Fibroblast of skin of left biceps (primary cell): ENCODE measurements around the gene EHMT1.

Experiments used
- DNase-seq, 2 experiments: peaks; one replicate each; pipeline ENCODE4 v3.0.0-alpha.2; 2013; ENCODE audit warnings: low read depth in 2 of 2

The EHMT1 gene

GRCh38 chr9:137828527-137829259 is 209.9 kb downstream of the EHMT1 start:
- no peak for DNase-seq

GRCh38 chr9:137829260-137829996 is 210.6 kb downstream of the EHMT1 start:
- no peak for DNase-seq

GRCh38 chr9:137832191-137832700 is 213.4 kb downstream of the EHMT1 start:
- no peak for DNase-seq

- DNase-seq = no peak
Observed at GRCh38 chr9:137832830-137833590, 214.2 kb downstream of the EHMT1 start.

- DNase-seq = no peak
Observed at GRCh38 chr9:137833721-137834613, 215.2 kb downstream of the EHMT1 start.

GRCh38 chr9:137834846-137835546 is 216.2 kb downstream of the EHMT1 start:
- DNase-seq = no peak

GRCh38 chr9:137836151-137836830 is 217.5 kb downstream of the EHMT1 start:
- DNase-seq = no peak

- no peak for DNase-seq
Observed at GRCh38 chr9:137836831-137837241, 218.0 kb downstream of the EHMT1 start.

GRCh38 chr9:137837345-137838278 is 218.8 kb downstream of the EHMT1 start:
- no peak for DNase-seq

- no peak for DNase-seq
Observed at GRCh38 chr9:137838576-137838975, 219.8 kb downstream of the EHMT1 start.

GRCh38 chr9:137843355-137843754 is 224.6 kb downstream of the EHMT1 start:
- no peak for DNase-seq

- no peak for DNase-seq
Observed at GRCh38 chr9:137851516-137852267, 232.9 kb downstream of the EHMT1 start.

GRCh38 chr9:137853392-137853995 is 234.7 kb downstream of the EHMT1 start:
- no peak for DNase-seq

- DNase-seq = no peak
Observed at GRCh38 chr9:137860361-137860760, 241.6 kb downstream of the EHMT1 start.

- no peak for DNase-seq
Observed at GRCh38 chr9:137865581-137866145, 246.9 kb downstream of the EHMT1 start.

- DNase-seq = no peak
Observed at GRCh38 chr9:137866226-137867141, 247.7 kb downstream of the EHMT1 start.
